K562 (cell line): ENCODE data around the gene NPR1.

Source experiments
- GTF2F1 ChIP-seq: IDR thresholded peaks from 2 replicates; pipeline ENCODE4 v1.6.1; 2011; ENCODE audit warnings: low read depth, low read length, improper control_type of control experiment
- POLR2A ChIP-seq: fragments of 450-650 bp; conservative IDR thresholded peaks from 2 replicates; pipeline ENCODE4 v1.6.1; 2016
- TF ChIP-seq, protein P1 (sequence below): fragments of 450-650 bp; IDR thresholded peaks from 2 replicates; pipeline ENCODE4 v1.6.1; 2016; ENCODE audit warnings: missing biosample characterization, missing genetic modification characterization

DNA sequence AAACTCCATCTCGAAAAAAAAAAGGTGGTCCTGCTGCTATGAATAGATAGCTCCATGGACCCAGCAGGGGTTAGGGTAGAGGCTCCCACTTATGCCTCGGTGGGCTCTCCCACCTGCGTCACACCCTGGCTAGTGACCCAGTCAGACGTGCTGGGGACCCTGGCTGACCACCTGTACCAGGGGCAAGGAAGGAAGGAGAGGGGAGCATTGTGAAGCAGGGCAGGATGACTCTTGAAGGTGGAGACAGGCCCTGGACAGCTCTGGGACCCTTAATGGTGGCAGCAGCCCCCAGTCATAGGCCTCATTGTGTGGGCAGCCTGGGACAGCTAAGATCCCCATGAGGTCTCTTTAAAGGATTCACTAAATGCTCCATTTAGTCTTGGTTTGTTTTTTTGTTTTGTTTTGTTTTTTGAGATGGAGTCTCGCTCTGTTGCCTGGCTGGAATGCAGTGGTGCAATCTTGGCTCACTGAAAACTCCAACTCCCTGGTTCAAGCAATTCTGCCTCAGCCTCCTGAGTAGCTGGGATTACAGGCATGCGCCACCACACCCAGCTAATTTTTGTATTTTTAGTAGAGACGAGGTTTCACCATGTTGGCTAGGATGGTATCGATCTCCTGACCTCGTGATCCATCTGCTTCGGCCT is 30.4 kb upstream of the NPR1 start:
- TF ChIP-seq, protein P1, sequence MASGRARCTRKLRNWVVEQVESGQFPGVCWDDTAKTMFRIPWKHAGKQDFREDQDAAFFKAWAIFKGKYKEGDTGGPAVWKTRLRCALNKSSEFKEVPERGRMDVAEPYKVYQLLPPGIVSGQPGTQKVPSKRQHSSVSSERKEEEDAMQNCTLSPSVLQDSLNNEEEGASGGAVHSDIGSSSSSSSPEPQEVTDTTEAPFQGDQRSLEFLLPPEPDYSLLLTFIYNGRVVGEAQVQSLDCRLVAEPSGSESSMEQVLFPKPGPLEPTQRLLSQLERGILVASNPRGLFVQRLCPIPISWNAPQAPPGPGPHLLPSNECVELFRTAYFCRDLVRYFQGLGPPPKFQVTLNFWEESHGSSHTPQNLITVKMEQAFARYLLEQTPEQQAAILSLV (tag): no peak
- TF ChIP-seq POLR2A (peak; percentile 54; the same call in 1 of the 2 replicates), GTF2F1 (no peak)
